Heart left ventricle (tissue), 16 donors: ENCODE data around the gene MSH5. TPM values are rescaled to one million over a fixed set of nuclear protein-coding genes. Genes with fewer than 3 reads are reported as not detected.

Experiments
- ATAC-seq, 4 donors: fragments of 200-7000 bp; cut with Tn5 transposase; one replicate each; pipeline ENCODE4 v1.9.1; 2020 to 2022; ENCODE audit warnings: moderate library complexity in 4 of 4, mild to moderate bottlenecking in 3 of 4, moderate number of reproducible peaks in 1 of 4
- DNase-seq, 5 donors: peaks; one replicate each; pipeline ENCODE4 v3.0.0-alpha.2; 2020
- H3K27ac ChIP-seq, 12 donors: fragments of 200-600 bp; sonication (generic) in 4 of 12; one replicate each; pipeline versions ENCODE4 v1.5.0 to v1.8.0; 2016 to 2022; ENCODE audit warnings: mild to moderate bottlenecking in 2 of 12
- H3K27me3 ChIP-seq, 9 donors: fragments of 200-600 bp; sonication (generic) in 2 of 9; one replicate each; pipeline versions ENCODE4 v1.5.1 to v1.8.0; 2016 to 2022; ENCODE audit warnings: mild to moderate bottlenecking in 3 of 9
- H3K36me3 ChIP-seq, 9 donors: fragments of 200-600 bp; sonication (generic) in 2 of 9; one replicate each; pipeline versions ENCODE4 v1.5.0 to v1.8.0; 2018 to 2022; ENCODE audit warnings: mild to moderate bottlenecking in 2 of 9
- H3K4me1 ChIP-seq, 12 donors: fragments of 200-600 bp; sonication (generic) in 4 of 12; one replicate each; pipeline versions ENCODE4 v1.5.0 to v1.8.0; 2016 to 2022; ENCODE audit warnings: mild to moderate bottlenecking in 3 of 12
- H3K4me3 ChIP-seq, 12 donors: fragments of 200-600 bp; sonication (generic) in 4 of 12; one replicate each; pipeline versions ENCODE4 v1.5.0 to v1.8.0; 2017 to 2022; ENCODE audit warnings: mild to moderate bottlenecking in 9 of 12, moderate library complexity in 4 of 12
- H3K9me3 ChIP-seq, 12 donors: fragments of 200-600 bp; sonication (generic) in 4 of 12; one replicate each; pipeline versions ENCODE4 v1.5.0 to v1.8.0; 2016 to 2022; ENCODE audit warnings: mild to moderate bottlenecking in 1 of 12
- POLR2A ChIP-seq, 2 donors: fragments of 450-650 bp; IDR thresholded peaks; one replicate each; pipeline ENCODE4 v1.6.1; 2017; ENCODE audit warnings: antibody characterized with exemption in 2 of 2, mild to moderate bottlenecking in 2 of 2, moderate library complexity in 2 of 2
- WGBS, 4 donors: extraction: QIAGEN DNeasy Blood & Tissue Kit in 2 of 4; methylation state at CpG; one replicate each; pipeline versions ENCODE4 v1.1.5 to v1.1.7; 2013 to 2018; 5-methylcytosine and 5-hydroxymethylcytosine counted together
- intact Hi-C, 10 donors: fragments of 100-400 bp; cut with DNase I; formaldehyde crosslinking; loops; one replicate each; pipeline versions ENCODE4 v1.11.1 to v1.14.2; 2022
- polyA plus RNA-seq, 2 donors: library from polyadenylated mRNA; stranded (reverse); fragments of 200-250 nt; gene quantifications; one replicate each; pipeline ENCODE4 v1.2.3, GENCODE V29; 2013
- total RNA-seq, 9 donors: library from RNA; depleted of rRNA in 2 of 9; stranded (reverse); fragments of >200 nt in 2 of 9; fragmentation: NEBNext Ultra II Directional in 3 of 9; extraction: Animal tissue kit (Norgen Biotek cat#: 25700) in 3 of 9; gene quantifications; one replicate each; pipeline versions ENCODE4 v1.1.0 to v1.2.4, GENCODE V29; 2016 to 2023
- TF ChIP-seq, protein P1 (sequence below), 12 donors: fragments of 200-600 bp; sonication (generic) in 4 of 12; IDR thresholded peaks; one replicate each; pipeline versions ENCODE4 v1.5.0 to v1.8.0; 2018 to 2022; ENCODE audit warnings: antibody characterized with exemption in 12 of 12, mild to moderate bottlenecking in 5 of 12
- donor health status: ischemic (EF 13 %, LVEDD 7.1; RV severe dilation, severe dysfunction).
- donor health status: healthy with polysubstance abuse.
- donor health status: DM: no; HTN: yes; CAD: no.
- donor health status: DM: no; HTN: no; CAD: no.
- donor health status: ischemic (EF 25% LVEDD 6.9; RV normal size, moderate dysfunction).
- donor health status: ischemic (EF 25% LVEDD 5.7; RV mildly dilated, moderate dysfunction).
- donor health status: healthy.
- donor health status: DM: yes; HTN: yes; CAD: no.
- donor health status: ischemic (EF 35%, LVEDD 5.7; RV mildly dilated, moderate dysfunction).
- donor health status: nonischemic (EF 11% LVEDD 7.7; RV severe dilation, severe dysfunction).
- donor health status: DM: yes; HTN: yes; CAD: no.
- donor health status: PGD.
- donor health status: ischemic (EF 29% LVEDD 5.4; RV normal size, mild dysfunction).
- donor health status: nonischemic (EF 23%, LVEDD 6.1; RV moderate dilation, normal function).

The MSH5 gene
- total and polyA plus RNA-seq, 11 donors: 0.44 to 8.4 (median 1.9) TPM

DNA sequence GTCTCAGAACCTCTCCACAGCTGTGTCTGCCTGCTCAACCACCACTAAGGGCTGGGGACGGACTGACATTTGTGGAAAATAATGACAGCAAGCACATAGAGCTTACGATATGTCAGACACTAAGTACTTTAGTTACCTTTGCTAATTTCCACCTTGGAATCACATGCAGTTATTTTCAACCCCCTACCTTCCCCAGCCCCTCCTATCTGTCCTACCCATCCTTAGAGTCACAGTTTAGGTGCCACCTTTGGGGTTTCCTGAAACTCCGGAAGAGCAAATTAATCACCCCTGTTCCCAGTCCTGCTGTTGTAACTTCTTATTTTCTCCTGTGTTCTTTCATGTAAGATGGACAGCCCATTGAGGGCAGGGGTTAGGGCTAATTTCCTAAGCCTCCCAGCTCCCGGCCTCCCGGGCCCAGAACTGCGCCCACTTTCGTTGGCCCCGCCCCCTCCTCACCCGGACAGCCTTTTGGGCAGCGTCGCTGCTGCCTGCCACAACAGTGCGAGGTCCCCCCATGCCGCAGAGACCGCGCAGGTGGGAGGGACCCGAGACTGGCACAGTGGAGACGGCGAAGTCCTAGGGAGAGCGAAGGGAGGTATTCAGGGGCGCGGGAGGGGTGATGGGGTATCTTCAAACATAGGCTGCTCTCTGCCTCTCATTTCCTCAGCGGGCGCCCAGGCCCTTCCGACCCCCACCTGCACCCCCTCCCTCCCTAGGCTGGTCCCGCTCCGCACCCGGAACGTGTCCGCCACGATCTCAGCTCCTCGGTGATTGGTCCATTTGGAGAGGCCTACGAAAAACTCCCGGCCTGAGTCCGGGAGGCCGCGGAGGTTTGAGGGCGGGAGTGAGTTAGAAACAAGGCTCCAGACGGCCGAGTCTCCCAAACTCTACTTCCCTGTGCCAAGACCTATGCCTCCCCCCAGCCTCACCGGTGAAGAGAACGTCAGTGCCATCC, 11.8 kb upstream of the MSH5 start:
- intact Hi-C loops: loop anchor here in 7 of 10 donors (2.0 to 5.0 kb wide), 5 partner anchors 25 to 104 kb away; partner anchors contain the start of genes LY6G5C (in 3 of the 7), ABHD16A (in 2 of the 7) and SAPCD1 (in 1 of the 7)
- ATAC-seq (no peak), DNase-seq (peak in 1 of 5 donors; percentile 68)
- no peaks in the 10 kb centered on the region for H3K27me3 ChIP-seq
- peaks cover 0 to 69% (median 23%) of the 10 kb centered on the region in 12 donors for H3K4me1 ChIP-seq
- TF ChIP-seq, protein P1, sequence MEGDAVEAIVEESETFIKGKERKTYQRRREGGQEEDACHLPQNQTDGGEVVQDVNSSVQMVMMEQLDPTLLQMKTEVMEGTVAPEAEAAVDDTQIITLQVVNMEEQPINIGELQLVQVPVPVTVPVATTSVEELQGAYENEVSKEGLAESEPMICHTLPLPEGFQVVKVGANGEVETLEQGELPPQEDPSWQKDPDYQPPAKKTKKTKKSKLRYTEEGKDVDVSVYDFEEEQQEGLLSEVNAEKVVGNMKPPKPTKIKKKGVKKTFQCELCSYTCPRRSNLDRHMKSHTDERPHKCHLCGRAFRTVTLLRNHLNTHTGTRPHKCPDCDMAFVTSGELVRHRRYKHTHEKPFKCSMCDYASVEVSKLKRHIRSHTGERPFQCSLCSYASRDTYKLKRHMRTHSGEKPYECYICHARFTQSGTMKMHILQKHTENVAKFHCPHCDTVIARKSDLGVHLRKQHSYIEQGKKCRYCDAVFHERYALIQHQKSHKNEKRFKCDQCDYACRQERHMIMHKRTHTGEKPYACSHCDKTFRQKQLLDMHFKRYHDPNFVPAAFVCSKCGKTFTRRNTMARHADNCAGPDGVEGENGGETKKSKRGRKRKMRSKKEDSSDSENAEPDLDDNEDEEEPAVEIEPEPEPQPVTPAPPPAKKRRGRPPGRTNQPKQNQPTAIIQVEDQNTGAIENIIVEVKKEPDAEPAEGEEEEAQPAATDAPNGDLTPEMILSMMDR (IDR thresholded peaks at IDR 0.05): no peak
- no peak for TF ChIP-seq POLR2A (IDR thresholded peaks at IDR 0.05)
- peaks cover 3 to 60% (median 48%) of the 10 kb centered on the region in 9 donors for H3K36me3 ChIP-seq
- H3K27ac ChIP-seq: peak overlapping the region in 11 of 12 donors; percentile 37 to 99 (median 97)
- H3K9me3 ChIP-seq: no peaks in the 10 kb centered on the region
- peak overlapping the region in 11 of 12 donors; percentile 63 to 95 (median 77) for H3K4me3 ChIP-seq
- WGBS, 4 donors: 70 to 82% (median 73%) methylated on average over 39 to 41 of the region's 41 CpGs

DNA sequence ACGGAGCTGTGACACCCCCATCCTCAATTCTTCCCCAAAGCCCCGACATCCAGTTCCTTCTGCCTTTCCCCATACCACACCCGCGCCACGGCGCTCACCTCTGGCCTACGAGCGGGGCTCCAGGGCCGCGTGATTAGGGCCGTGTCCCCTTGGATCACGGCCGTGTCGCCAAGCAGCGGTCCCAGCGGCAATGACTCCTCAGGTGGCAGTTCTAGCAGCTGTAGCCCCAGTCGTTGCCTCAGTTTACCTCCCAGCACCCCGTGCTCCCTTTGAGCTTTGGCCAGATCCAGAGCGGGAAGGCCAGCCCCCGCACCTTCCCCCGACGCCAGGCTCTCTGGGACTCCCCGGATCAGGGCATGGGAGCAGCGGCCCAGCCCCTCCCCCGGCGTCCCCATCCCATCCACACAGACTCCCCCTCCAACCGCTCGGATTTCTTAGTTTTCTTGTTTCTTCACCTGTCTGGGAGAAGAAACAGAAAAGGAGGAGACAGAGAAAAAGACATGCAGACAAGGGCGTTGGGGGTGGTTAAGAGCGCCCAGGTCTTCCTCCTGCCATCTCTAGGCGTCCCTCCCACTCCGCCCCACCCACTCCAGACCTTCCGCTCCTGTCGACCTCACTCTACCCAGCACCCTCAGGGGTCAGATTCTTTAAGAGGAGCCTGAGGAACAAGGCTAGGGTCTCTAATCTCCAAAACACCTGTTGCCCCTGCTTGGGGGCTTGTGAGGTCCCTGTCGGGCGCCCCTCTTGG, 10.9 kb upstream of the MSH5 start, which contains the start of gene DDAH2:
TSS of gene DDAH2 (minus strand) at position 533 of the 748 bp plus-strand sequence. CDS start at position 395, 138 bp downstream.
- WGBS, 4 donors: 14 to 20% (median 17%) methylated on average over 35 to 36 of the region's 36 CpGs
- Histone ChIP-seq H3K27ac (peak within 1 kb of the TSS; percentile 70 to 99 (median 97)), H3K27me3 (no peaks in the 10 kb centered on the region), H3K4me3 (peak within 1 kb of the TSS; percentile 52 to 95 (median 76)), H3K9me3 (no peaks in the 10 kb centered on the region), H3K36me3 (peaks cover 3 to 70% (median 57%) of the 10 kb centered on the region in 9 donors), H3K4me1 (peaks cover 0 to 78% (median 27%) of the 10 kb centered on the region in 12 donors)
- TF ChIP-seq, protein P1 (IDR thresholded peaks at IDR 0.05): peak in 5 of 12 donors; percentile 60 to 81 (median 65)
- TF ChIP-seq POLR2A (IDR thresholded peaks at IDR 0.05): no peak
- intact Hi-C loops: loop anchor here in 7 of 10 donors (2.0 to 5.0 kb wide), 5 partner anchors 26 to 103 kb away; partner anchors contain the start of genes LY6G5C (in 3 of the 7), ABHD16A (in 2 of the 7) and SAPCD1 (in 1 of the 7)
- DNase-seq: peak in 2 of 5 donors; percentile 44 to 49
- ATAC-seq: peak; percentile 26 to 47 (median 44)

DNA sequence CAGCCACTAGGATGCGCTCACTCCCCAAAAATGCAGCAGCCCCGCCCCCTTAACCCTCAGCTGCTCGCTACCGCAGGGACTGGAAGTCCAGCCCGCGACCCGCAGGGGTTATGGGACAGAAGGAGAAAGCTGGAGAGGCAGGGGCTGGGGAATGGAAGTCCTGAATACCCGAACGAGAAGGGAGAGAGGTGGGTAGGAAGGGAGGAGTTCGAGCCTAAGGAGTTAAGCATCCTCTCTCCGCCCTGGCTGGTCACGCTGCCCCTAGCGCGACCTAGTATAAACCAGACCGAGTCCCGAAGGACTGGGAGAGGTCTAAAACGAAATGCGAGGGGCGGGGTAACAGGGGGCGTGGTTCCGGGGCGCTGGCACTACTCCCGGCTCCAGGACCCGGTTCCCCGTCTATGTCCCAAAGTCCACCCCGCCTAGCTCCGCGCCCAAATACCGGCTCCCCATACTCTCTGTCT, 10.3 kb upstream of the MSH5 start:
- DNase-seq: peak; percentile 93 to 95 (median 93)
- H3K4me3 ChIP-seq: peak overlapping the region; percentile 52 to 95 (median 76)
- peaks cover 3 to 76% (median 61%) of the 10 kb centered on the region in 9 donors for H3K36me3 ChIP-seq
- WGBS, 4 donors: 0 to 1% (median 1%) methylated on average over 28 to 29 of the region's 29 CpGs
- peak overlapping the region; percentile 70 to 99 (median 97) for H3K27ac ChIP-seq
- peak in 1 of 2 donors; percentile 57 for TF ChIP-seq POLR2A (IDR thresholded peaks at IDR 0.05)
- TF ChIP-seq, protein P1 (IDR thresholded peaks at IDR 0.05): peak in 7 of 12 donors; percentile 36 to 76 (median 54)
- H3K4me1 ChIP-seq: peaks cover 4 to 85% (median 33%) of the 10 kb centered on the region in 12 donors
- H3K27me3 ChIP-seq: no peaks in the 10 kb centered on the region
- H3K9me3 ChIP-seq: no peaks in the 10 kb centered on the region
- ATAC-seq: peak; percentile 89 to 91 (median 89)
- intact Hi-C loops: loop anchor here in 7 of 10 donors (2.0 to 5.0 kb wide), 5 partner anchors 27 to 103 kb away; partner anchors contain the start of genes LY6G5C (in 3 of the 7), ABHD16A (in 2 of the 7) and SAPCD1 (in 1 of the 7)
